DOHH2 (cell line): ENCODE data around the gene CPHXL2.

Experiments
- CTCF ChIP-seq: fragments of 200-600 bp; sonication (generic); IDR thresholded peaks from one replicate; pipeline ENCODE4 v1.5.1; 2014; ENCODE audit warnings: antibody characterized with exemption, mild to moderate bottlenecking, low read depth, low read length; ENCODE audit not compliant: poor library complexity, severe bottlenecking
- EZH2phosphoT487 ChIP-seq: fragments of 200-600 bp; sonication (generic); IDR thresholded peaks from 2 replicates; pipeline ENCODE4 v1.6.1; 2017; ENCODE audit warnings: borderline replicate concordance, mild to moderate bottlenecking, antibody characterized with exemption, low read length, moderate library complexity, mixed read lengths

- no peak for TF ChIP-seq CTCF
- no peak for TF ChIP-seq EZH2phosphoT487
Observed at GRCh38 chr16:75622761-75623605, 53.8 kb downstream of the CPHXL2 start, which contains the start of gene ADAT1.
